Naive thymus-derived CD8-positive, alpha-beta T cell (primary cell): ENCODE data around the gene CPED1. TPM values are rescaled to one million over a fixed set of nuclear protein-coding genes. Genes with fewer than 3 reads are reported as not detected.
"Not testable (repeated sequence)": the region's sequence is repeated elsewhere in the genome, so short reads cannot be mapped to it uniquely, and the experiment has no call there.

ENCODE experiments used
- ATAC-seq, 2 donors: fragments of 150-1000 bp; cut with Tn5 transposase in 1 of 2; sonication (Bioruptor Pico), chemical (Tn5 transposase) in 1 of 2; 1 replicate in 1 of 2; 2 replicates in 1 of 2; pipeline ENCODE4 v1.10.0; 2021; ENCODE audit warnings: mild to moderate bottlenecking in 2 of 2, moderate library complexity in 2 of 2
- POLR2A ChIA-PET: fragments of 350-600 bp; sonication (Branson Sonifier 250); formaldehyde crosslinking; loops from one replicate; lab custom pipeline; 2021; ENCODE audit warnings: antibody characterized with exemption; lab: Charles Lee
- DNase-seq, 10 donors: peaks; one replicate each; pipeline versions ENCODE4 v3.0.0 to v3.0.0-alpha.2; 2020 to 2022
- H3K27ac Mint-ChIP-seq, 10 donors: one replicate each; pipeline ENCODE4 v1.8.0; 2020 to 2022; ENCODE audit warnings: mild to moderate bottlenecking in 10 of 10, mixed read lengths in 10 of 10, moderate library complexity in 4 of 10, inconsistent platforms in 1 of 10
- H3K27me3 Mint-ChIP-seq, 5 donors: one replicate each; pipeline ENCODE4 v1.8.0; 2021 to 2022; ENCODE audit warnings: mixed read lengths in 5 of 5
- H3K36me3 Mint-ChIP-seq, 3 donors: one replicate each; pipeline ENCODE4 v1.8.0; 2020 to 2022; ENCODE audit warnings: mixed read lengths in 3 of 3, mild to moderate bottlenecking in 2 of 3, inconsistent platforms in 1 of 3
- H3K4me1 Mint-ChIP-seq, 4 donors: one replicate each; pipeline ENCODE4 v1.8.0; 2021 to 2022; ENCODE audit warnings: mixed read lengths in 4 of 4
- H3K4me3 Mint-ChIP-seq, 10 donors: one replicate each; pipeline ENCODE4 v1.8.0; 2020 to 2022; ENCODE audit warnings: mild to moderate bottlenecking in 10 of 10, mixed read lengths in 10 of 10, moderate library complexity in 6 of 10, inconsistent platforms in 1 of 10
- H3K9me3 Mint-ChIP-seq, 9 donors: one replicate each; pipeline ENCODE4 v1.8.0; 2020 to 2022; ENCODE audit warnings: mixed read lengths in 9 of 9, mild to moderate bottlenecking in 3 of 9, inconsistent platforms in 1 of 9, moderate library complexity in 1 of 9
- polyA plus RNA-seq, 3 donors: library from polyadenylated mRNA; unstranded; fragments of 300-500 nt; fragmentation: Illumina TruSeq; gene quantifications; one replicate each; pipeline ENCODE4 v1.2.3, GENCODE V29; 2021
- total RNA-seq, 8 experiments: library from RNA in 2 of 8; stranded (reverse) in 2 of 8; gene quantifications; one replicate each; pipeline ENCODE4 v1.2.3 and lab custom pipeline; 2021 to 2026

The CPED1 gene
- total and polyA plus RNA-seq, 5 experiments from 2014 or later, result not detected

GRCh38 chr7:120951826-120952225 is 36.7 kb upstream of the CPED1 start:
- H3K4me1 Mint-ChIP-seq, result peaks cover 11 to 35% (median 26%) of the 10 kb centered on the region in 4 donors
- DNase-seq, result no peak
- peaks cover 0 to 37% (median 15%) of the 10 kb centered on the region in 3 donors for H3K36me3 Mint-ChIP-seq
- peak overlapping the region; percentile 93 to 97 (median 96) for H3K4me3 Mint-ChIP-seq
- H3K27ac Mint-ChIP-seq, result peak overlapping the region; percentile 40 to 100 (median 98)
- POLR2A ChIA-PET, result no interaction called here
- H3K27me3 Mint-ChIP-seq, result peaks cover 4 to 20% (median 10%) of the 10 kb centered on the region in 5 donors
- H3K9me3 Mint-ChIP-seq, result peaks cover 0 to 3% (median 0%) of the 10 kb centered on the region in 9 donors
- ATAC-seq, result no peak

GRCh38 chr7:120955577-120956149 is 32.8 kb upstream of the CPED1 start:
- no peak for DNase-seq
- no peaks in the 10 kb centered on the region for H3K9me3 Mint-ChIP-seq
- peak overlapping the region in 1 of 10 donors; percentile 52 for H3K27ac Mint-ChIP-seq
- no peak for ATAC-seq
- peaks cover 20 to 30% (median 27%) of the 10 kb centered on the region in 4 donors for H3K4me1 Mint-ChIP-seq
- POLR2A ChIA-PET, result no interaction called here
- H3K36me3 Mint-ChIP-seq, result peaks cover 0 to 63% (median 18%) of the 10 kb centered on the region in 3 donors
- no peaks in the 10 kb centered on the region for H3K27me3 Mint-ChIP-seq
- no peak overlapping the region for H3K4me3 Mint-ChIP-seq

- no peak for DNase-seq
- Mint-ChIP-seq H3K4me1 (peaks cover 19 to 28% (median 26%) of the 10 kb centered on the region in 4 donors), H3K4me3 (no peak overlapping the region), H3K36me3 (peaks cover 0 to 70% (median 16%) of the 10 kb centered on the region in 3 donors), H3K27me3 (no peaks in the 10 kb centered on the region), H3K27ac (peak overlapping the region in 4 of 10 donors; percentile 2 to 91 (median 40)), H3K9me3 (no peaks in the 10 kb centered on the region)
- no peak for ATAC-seq
- POLR2A ChIA-PET, result interaction anchor here (0.7 kb wide), 1 partner anchor 26 kb away, joined by 7 read pairs; no protein-coding TSS in a partner anchor
Measured at GRCh38 chr7:120959929-120960484, 28.5 kb upstream of the CPED1 start.

- DNase-seq (no peak), ATAC-seq (no peak)
- Mint-ChIP-seq H3K4me3 (no peak overlapping the region), H3K36me3 (peaks cover 0 to 70% (median 17%) of the 10 kb centered on the region in 3 donors), H3K27ac (no peak overlapping the region), H3K9me3 (no peaks in the 10 kb centered on the region), H3K27me3 (no peaks in the 10 kb centered on the region), H3K4me1 (peaks cover 16 to 28% (median 23%) of the 10 kb centered on the region in 4 donors)
- POLR2A ChIA-PET, result no interaction called here
Measured at GRCh38 chr7:120960714-120961113, 27.8 kb upstream of the CPED1 start.

- peaks cover 14 to 28% (median 23%) of the 10 kb centered on the region in 4 donors for H3K4me1 Mint-ChIP-seq
- no peak for DNase-seq
- POLR2A ChIA-PET, result interaction anchor here (0.7 kb wide), 1 partner anchor 11 kb away, joined by 3 read pairs; the partner anchor contains the start of gene ING3
- no peak overlapping the region for H3K4me3 Mint-ChIP-seq
- peaks cover 0 to 70% (median 12%) of the 10 kb centered on the region in 3 donors for H3K36me3 Mint-ChIP-seq
- ATAC-seq, result no peak
- H3K27me3 Mint-ChIP-seq, result no peaks in the 10 kb centered on the region
- H3K9me3 Mint-ChIP-seq, result no peaks in the 10 kb centered on the region
- peak overlapping the region in 1 of 10 donors; percentile 8 for H3K27ac Mint-ChIP-seq
Measured at GRCh38 chr7:120961638-120962173, 26.8 kb upstream of the CPED1 start.

GRCh38 chr7:120964088-120964487 is 24.4 kb upstream of the CPED1 start:
- H3K9me3 Mint-ChIP-seq, result no peaks in the 10 kb centered on the region
- H3K27ac Mint-ChIP-seq, result no peak overlapping the region
- ATAC-seq (no peak), DNase-seq (no peak)
- peaks cover 14 to 24% (median 19%) of the 10 kb centered on the region in 4 donors for H3K4me1 Mint-ChIP-seq
- H3K36me3 Mint-ChIP-seq, result peaks cover 0 to 72% (median 22%) of the 10 kb centered on the region in 3 donors
- POLR2A ChIA-PET, result no interaction called here
- no peak overlapping the region for H3K4me3 Mint-ChIP-seq
- H3K27me3 Mint-ChIP-seq, result no peaks in the 10 kb centered on the region

GRCh38 chr7:120966961-120967360 is 21.6 kb upstream of the CPED1 start:
- no peaks in the 10 kb centered on the region for H3K27me3 Mint-ChIP-seq
- H3K4me1 Mint-ChIP-seq, result peaks cover 3 to 8% (median 6%) of the 10 kb centered on the region in 4 donors
- no peaks in the 10 kb centered on the region for H3K9me3 Mint-ChIP-seq
- no peak overlapping the region for H3K4me3 Mint-ChIP-seq
- no peak overlapping the region for H3K27ac Mint-ChIP-seq
- POLR2A ChIA-PET, result no interaction called here
- DNase-seq, result no peak
- H3K36me3 Mint-ChIP-seq, result peaks cover 0 to 76% (median 32%) of the 10 kb centered on the region in 3 donors
- no peak for ATAC-seq

GRCh38 chr7:120973849-120974248 is 14.7 kb upstream of the CPED1 start:
- Mint-ChIP-seq H3K4me1 (no peaks in the 10 kb centered on the region), H3K27me3 (no peaks in the 10 kb centered on the region), H3K36me3 (peaks cover 0 to 69% (median 26%) of the 10 kb centered on the region in 3 donors), H3K9me3 (no peaks in the 10 kb centered on the region), H3K4me3 (no peak overlapping the region), H3K27ac (no peak overlapping the region)
- ATAC-seq, result no peak
- no peak for DNase-seq
- POLR2A ChIA-PET, result no interaction called here

- peak overlapping the region in 1 of 10 donors; percentile 3 for H3K27ac Mint-ChIP-seq
- no peak overlapping the region for H3K4me3 Mint-ChIP-seq
- peaks cover 0 to 19% (median 4%) of the 10 kb centered on the region in 3 donors for H3K36me3 Mint-ChIP-seq
- H3K9me3 Mint-ChIP-seq, result no peaks in the 10 kb centered on the region
- POLR2A ChIA-PET, result no interaction called here
- ATAC-seq (no peak), DNase-seq (no peak)
- no peaks in the 10 kb centered on the region for H3K4me1 Mint-ChIP-seq
- peaks cover 2 to 9% (median 5%) of the 10 kb centered on the region in 5 donors for H3K27me3 Mint-ChIP-seq
Measured at GRCh38 chr7:120979765-120980499, 8.6 kb upstream of the CPED1 start.

- POLR2A ChIA-PET, result no interaction called here
- Mint-ChIP-seq H3K36me3 (peaks cover 0 to 9% (median 0%) of the 10 kb centered on the region in 3 donors), H3K4me3 (no peak overlapping the region), H3K4me1 (no peaks in the 10 kb centered on the region), H3K27me3 (peaks cover 3 to 16% (median 12%) of the 10 kb centered on the region in 5 donors), H3K9me3 (no peaks in the 10 kb centered on the region), H3K27ac (no peak overlapping the region)
- ATAC-seq (no peak), DNase-seq (no peak)
Measured at GRCh38 chr7:120981117-120981516, 7.4 kb upstream of the CPED1 start.

- Mint-ChIP-seq H3K27ac (peak overlapping the region in 1 of 10 donors; percentile 8), H3K36me3 (no peaks in the 10 kb centered on the region), H3K4me1 (no peaks in the 10 kb centered on the region), H3K27me3 (peaks cover 7 to 25% (median 19%) of the 10 kb centered on the region in 5 donors), H3K4me3 (no peak overlapping the region), H3K9me3 (no peaks in the 10 kb centered on the region)
- POLR2A ChIA-PET, result no interaction called here
- no peak for ATAC-seq
- no peak for DNase-seq
Measured at GRCh38 chr7:120981888-120982615, 6.5 kb upstream of the CPED1 start.

GRCh38 chr7:120983592-120983991 is 4.9 kb upstream of the CPED1 start:
- ATAC-seq, DNase-seq, POLR2A ChIA-PET, H3K9me3 Mint-ChIP-seq, H3K36me3 Mint-ChIP-seq, H3K4me3 Mint-ChIP-seq, H3K27ac Mint-ChIP-seq: not testable (repeated sequence)
- Mint-ChIP-seq H3K27me3 (peaks cover 15 to 41% (median 31%) of the 10 kb centered on the region in 5 donors), H3K4me1 (peaks cover 1 to 11% (median 10%) of the 10 kb centered on the region in 4 donors)
